Stimulated activated CD8-positive, alpha-beta memory T cell treated with anti-CD3 and anti-CD28 coated beads, Interleukin-12 subunit alpha, Interleukin-12 subunit beta, amount 100 ng/mL, for 24 hours (primary cell): ENCODE measurements around the gene DMD.

Experiments
- DNase-seq: peaks from one replicate; pipeline ENCODE4 v3.0.0-alpha.2; 2020; ENCODE audit errors: extremely low read depth

Gene DMD

GRCh38 chrX:31228909-31229308, 1982.4 kb downstream of the DMD start:
- DNase-seq, result no peak

- DNase-seq, result no peak
Observed at GRCh38 chrX:31228415-31228832, 1982.9 kb downstream of the DMD start.

DNA sequence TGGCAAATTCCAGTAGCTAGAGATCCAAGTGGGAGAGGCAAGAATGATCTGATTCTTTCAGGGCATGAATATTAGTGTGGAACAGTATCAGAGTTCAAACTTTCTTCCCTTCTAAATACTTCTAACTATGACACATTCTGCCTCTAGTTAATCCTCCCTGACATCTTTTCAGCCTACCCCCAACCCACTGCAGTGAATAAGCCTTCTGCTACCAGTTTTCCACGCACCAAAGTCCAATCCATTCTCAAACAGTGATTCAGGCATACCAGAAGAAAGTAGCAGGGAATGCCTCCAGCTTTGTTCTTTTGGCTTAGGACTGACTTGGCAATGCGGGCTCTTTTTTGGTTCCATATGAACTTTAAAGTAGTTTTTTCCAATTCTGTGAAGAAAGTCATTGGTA, 1984.1 kb downstream of the DMD start:
- no peak for DNase-seq

DNA sequence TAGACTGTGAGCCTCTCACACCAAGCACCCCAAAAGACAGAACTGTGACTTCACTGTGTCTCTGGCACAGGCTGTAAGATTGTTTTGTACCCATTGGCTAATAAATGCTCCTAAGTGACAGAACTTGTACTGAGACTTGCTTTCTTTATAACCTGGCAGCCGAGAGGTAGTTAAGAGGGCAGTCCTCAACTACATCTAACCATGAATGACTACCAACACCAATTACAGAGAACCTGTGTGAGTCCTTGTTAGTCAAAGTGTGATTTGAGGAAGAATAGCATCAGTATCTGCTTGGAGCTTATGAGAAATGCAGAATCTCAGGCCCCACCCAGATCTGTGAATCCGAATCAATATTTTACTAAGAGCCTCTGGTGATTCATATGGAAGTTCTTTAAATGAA, 1985.5 kb downstream of the DMD start:
- no peak for DNase-seq

DNA sequence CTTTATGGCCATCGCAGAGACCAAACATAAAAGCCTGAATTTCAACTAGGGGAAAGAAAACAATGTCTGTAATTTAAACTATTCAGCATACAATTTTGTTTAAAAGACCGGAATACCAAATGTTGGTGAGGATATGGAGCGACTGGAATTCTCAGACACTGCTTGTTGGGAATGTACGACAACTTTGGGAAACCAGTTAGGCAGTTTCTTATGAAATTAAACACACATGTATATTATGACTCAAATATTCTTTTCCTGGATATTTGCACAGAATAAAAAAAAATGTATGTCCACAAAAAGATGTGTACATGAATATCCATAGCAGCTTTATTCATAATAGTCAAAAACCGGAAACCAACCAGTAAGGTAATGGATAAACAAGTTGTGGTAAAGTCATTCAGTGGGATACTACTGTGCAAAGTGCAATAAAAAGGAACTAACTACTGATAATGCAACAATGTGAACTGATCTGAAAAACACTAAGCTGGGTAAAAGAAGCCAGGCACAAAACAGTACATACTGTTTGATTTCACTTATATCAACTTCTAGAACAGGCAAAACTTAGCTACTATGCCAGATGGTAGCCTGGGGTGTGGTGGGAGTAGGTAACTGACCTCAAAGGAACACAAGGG, 1986.9 kb downstream of the DMD start:
- no peak for DNase-seq

- no peak for DNase-seq
Observed at GRCh38 chrX:31223817-31224216, 1987.5 kb downstream of the DMD start.

DNA sequence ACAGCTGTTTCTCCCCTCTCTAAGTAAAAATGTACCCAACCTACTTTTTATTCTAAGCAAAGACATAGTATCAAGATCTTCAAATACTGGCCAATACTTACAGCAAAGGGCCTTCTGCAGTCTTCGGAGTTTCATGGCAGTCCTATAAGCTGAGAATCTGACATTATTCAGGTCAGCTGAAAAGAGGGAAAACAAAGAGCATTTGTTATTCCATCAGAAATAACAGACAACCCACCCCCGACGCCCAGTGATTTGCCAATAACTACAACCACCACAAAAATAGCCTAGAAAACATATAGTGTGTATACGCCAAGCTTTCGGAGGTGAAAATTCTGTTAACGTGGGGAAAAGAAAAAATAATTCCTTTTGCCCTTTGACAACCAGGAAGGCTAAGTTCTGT, 1988.4 kb downstream of the DMD start:
- no peak for DNase-seq

DNA sequence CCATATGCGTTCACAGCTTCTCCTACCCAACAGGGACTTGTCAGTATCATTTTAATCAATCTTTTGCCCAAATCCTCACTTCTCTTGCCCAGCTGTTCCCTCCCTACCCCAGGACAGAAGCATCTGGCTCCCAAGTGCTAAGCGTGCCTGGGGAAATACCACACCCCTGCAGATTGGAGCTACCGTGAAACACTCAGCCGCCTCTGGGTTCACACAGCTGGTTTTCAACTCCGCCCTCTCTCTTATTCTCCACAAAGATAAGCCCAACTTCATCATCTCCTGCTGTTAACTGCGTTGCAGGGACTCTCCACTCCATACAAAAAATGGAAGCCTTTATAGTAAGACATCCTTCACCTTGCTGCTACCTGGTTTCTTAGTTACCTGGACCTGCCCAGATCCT, 1992.2 kb downstream of the DMD start:
- no peak for DNase-seq

GRCh38 chrX:31217084-31217483, 1994.3 kb downstream of the DMD start:
- DNase-seq, result no peak

- DNase-seq, result no peak
Observed at GRCh38 chrX:31215277-31215815, 1996.0 kb downstream of the DMD start.

GRCh38 chrX:31213941-31214340, 1997.4 kb downstream of the DMD start:
- DNase-seq, result no peak

DNA sequence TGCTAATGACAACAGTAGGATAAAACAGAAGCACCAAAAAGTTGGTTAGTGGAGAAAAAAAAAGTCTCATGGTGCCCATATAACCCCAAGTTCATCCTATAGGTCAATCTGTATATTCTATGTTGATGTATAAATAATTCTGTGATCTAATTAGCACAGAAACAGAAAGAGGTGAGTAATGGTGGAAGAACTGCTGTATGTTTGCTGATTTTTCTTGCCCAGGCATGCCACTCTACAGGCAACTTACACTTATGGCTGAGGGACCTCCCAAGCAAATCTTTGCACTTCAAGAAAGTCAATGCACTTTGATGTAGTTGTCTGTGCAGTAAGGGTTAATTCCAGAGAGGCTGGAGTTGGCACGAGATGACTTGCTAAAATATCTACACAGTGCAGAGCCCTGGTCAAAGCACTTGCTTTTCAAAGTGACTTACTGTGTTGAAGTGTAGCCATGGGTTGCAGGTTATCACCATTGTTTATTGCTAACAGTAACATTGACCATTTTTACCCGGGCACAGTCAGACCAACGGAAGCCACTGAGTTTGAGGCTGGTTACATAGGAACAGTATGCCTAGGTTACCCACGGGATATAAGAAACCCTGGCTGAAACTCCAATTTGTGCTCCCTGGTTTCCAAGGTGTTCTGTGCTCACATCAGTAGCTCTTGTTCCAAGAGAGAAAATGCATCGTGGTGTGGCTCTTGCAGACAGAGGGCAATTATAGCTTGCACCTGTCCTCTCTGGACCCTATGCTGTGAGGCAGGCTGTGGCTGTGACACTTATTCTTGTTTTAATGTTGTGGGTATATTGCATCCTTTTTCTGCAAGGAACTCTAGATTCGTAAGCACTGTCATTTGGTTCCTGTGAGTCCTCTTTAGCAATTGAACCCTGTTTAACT, 1998.2 kb downstream of the DMD start:
- DNase-seq, result no peak

DNA sequence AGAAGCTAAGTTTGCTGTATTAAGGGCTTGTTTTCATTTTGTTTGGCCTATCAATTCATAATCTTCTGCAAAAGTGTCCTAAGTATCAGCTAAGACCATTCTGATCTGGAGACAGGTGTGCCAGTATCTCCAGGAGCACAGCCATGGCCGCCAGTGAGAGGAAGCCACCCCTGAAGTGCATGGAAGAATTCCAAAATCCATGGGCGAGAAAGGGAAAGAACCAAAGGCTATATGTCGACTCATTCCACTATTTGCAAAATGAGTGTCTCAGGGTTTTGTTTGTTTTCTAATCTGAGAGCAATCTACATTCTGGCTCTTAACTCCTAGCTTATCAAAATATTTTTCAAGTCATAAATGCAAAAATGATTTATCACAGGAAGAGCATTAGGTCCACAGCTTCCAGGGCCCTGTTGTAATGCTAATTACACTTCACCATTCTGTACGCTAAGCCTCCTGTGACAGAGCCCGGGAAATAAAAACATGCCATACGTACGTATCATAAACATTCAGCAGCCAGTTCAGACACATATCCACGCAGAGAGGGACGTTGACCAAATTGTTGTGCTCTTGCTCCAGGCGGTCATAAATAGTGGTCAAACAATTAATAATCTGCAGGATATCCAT, 2002.2 kb downstream of the DMD start:
- DNase-seq, result no peak

DNA sequence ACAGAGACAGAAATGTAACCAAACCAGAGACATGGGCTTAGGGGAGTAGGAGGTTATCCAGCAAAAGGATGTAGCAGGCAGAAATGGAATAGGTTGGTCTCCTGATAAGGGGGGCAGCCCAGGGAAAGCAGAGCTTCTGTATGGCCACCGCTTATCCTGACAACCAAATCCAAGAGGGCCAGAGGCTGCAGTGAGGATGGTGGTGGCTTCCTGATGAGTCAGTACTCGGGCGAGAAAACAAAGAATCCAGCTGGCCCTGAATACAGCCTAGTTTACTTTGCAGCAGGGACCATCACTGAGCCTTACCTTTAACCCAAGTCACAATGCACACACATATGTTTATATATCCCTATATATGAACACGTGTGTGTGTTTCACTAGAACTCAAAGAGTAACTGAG, 2009.8 kb downstream of the DMD start:
- no peak for DNase-seq

GRCh38 chrX:31200430-31200829, 2010.9 kb downstream of the DMD start:
- DNase-seq, result no peak

DNA sequence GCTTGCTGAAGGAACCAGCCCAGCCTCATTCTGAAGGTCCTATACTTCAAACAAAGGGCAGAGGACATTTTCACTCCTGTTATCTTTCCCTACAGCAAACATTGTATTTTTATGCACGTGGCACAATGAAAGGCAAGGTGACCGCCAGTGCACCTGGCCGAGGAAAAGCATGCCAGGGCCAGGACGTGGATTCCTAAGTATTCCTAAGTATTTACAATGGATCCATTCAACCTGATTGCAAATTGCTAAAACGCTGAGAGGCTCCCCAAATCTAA, 2011.6 kb downstream of the DMD start:
- no peak for DNase-seq

GRCh38 chrX:31199056-31199839, 2012.1 kb downstream of the DMD start:
- DNase-seq, result no peak

DNA sequence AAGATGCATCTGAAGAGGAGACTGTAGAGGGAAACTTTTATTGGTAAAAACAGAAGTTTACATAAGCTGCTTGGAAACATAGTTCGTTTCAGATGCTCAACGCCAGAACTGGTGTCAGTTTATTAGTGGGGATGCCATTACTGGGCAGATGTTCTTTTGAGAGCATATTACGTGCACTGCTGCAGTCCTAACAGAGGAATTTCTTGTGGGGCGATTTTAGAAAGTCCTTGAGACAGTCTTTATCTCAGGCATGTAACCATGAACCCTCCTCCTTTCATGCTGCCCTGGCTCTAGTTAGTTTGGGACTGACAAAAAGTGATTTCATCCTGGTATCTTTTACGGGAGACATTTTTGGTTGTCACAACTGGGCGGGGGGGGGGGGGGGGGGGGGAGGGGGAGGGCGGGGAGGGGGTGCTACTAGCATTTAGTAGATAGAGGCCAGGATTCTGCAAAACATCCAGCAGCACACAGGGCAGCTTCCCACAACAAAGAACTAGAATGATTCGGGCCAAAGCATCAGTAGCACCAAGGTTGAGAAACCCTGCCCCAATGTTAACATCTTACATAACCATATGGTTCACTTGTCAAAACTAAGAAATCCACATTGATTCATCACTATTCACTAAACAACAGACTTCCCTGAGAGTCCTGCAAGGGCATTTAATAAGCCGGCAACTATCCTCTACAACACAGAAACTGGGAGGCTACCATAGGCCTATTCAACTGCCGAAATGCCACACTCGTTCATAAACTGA, 2021.0 kb downstream of the DMD start:
- DNase-seq, result no peak

- no peak for DNase-seq
Observed at GRCh38 chrX:31186693-31187338, 2024.5 kb downstream of the DMD start.

- no peak for DNase-seq
Observed at GRCh38 chrX:31185884-31186283, 2025.5 kb downstream of the DMD start.
